GM12891 (cell line): Measurements from ENCODE around the gene TMED7. TPM values are rescaled to one million over a fixed set of nuclear protein-coding genes. Genes with fewer than 3 reads are reported as not detected.
"Not testable (repeated sequence)": the region's sequence is repeated elsewhere in the genome, so short reads cannot be mapped to it uniquely, and the experiment has no call there.

Source experiments
- DNase-seq: peaks from one replicate; pipeline ENCODE4 v3.0.0; 2011; ENCODE audit warnings: low spot score; ENCODE audit not compliant: insufficient read length
- FAIRE-seq: peaks from 2 replicates; lab custom pipeline; 2011; peaks lifted over from hg19 to GRCh38; lab: Jason Lieb, UNC
- PAX5 ChIP-seq: IDR thresholded peaks from 2 replicates; pipeline ENCODE4 v1.6.1; 2011; ENCODE audit warnings: low read length, moderate library complexity, mild to moderate bottlenecking; ENCODE audit not compliant: insufficient read depth, severe bottlenecking
- POLR2A ChIP-seq: IDR thresholded peaks from 2 replicates; pipeline ENCODE4 v1.6.1; 2011; ENCODE audit warnings: low read depth, low read length, control low read depth
- POLR2AphosphoS5 ChIP-seq: IDR thresholded peaks from 2 replicates; pipeline ENCODE4 v1.6.1; 2011; ENCODE audit warnings: low read depth, low read length, control low read depth
- POU2F2 ChIP-seq: IDR thresholded peaks from 2 replicates; pipeline ENCODE4 v1.6.1; 2011; ENCODE audit warnings: low read depth, mild to moderate bottlenecking, control low read depth, low read length, moderate library complexity
- SPI1 ChIP-seq: IDR thresholded peaks from 2 replicates; pipeline ENCODE4 v1.6.1; 2011; ENCODE audit warnings: low read depth, low read length, control low read depth
- TAF1 ChIP-seq: IDR thresholded peaks from 2 replicates; pipeline ENCODE4 v1.6.1; 2011; ENCODE audit warnings: low read depth, low read length, control low read depth
- polyA plus RNA-seq: library from polyadenylated mRNA; unstranded; fragments of >200 nt; gene quantifications from one replicate; pipeline ENCODE4 v1.2.1, GENCODE V29; 2012; ENCODE audit warnings: low read depth, missing spikeins, inconsistent platforms; ENCODE audit not compliant: missing spikeins

TMED7 gene
- 10.8 TPM for polyA plus RNA-seq

DNA sequence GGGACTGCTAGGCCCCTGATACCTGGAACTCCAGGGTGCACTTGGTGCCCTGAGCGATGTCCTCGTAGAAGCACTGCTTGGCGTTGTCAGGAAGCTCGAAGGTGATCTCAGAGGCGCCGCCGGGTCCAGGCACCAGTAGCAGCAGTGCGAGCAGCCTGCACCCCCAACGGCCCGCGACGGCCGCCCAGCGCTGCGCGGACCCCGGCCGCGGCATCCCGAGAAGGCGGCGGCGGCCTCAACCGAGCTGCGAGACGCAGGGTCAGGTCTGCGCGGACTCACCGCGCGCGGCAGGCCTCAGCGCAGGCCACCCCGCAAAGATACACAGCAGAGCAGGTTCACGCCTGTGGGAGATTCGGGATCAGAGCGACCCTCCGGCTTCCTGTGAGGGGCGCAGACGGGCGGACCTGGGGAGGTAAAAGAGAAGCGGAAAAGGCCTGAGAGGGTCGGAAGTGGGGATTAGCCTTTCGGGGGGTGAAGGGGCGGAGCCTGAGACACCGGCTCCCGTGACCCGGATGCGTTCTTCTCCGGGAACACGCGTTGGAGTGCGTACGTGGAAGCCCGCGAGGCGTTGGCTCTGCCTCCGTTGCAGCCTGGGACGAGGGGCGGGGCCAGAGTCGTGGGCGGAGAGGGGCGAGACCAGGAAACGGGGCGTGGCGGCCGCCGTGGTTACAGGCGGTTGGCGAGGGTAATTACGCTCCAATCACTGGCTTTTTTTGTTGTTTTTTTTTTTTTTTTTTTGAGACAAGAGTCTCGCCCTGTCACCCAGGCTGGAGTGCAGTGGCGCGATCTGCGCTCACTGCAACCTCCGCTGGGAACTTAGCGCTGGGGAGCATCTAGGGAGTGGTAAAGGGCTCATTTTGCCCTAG is at the start of gene TMED7:
TMED7 (minus strand) TSS at position 458 of the 866 bp plus-strand sequence; CDS start at position 214, 244 bp downstream.
- FAIRE-seq (peak; percentile 97), DNase-seq (peak; percentile 73)
- TF ChIP-seq SPI1 (peak; percentile 37; the same call in 1 of the 2 replicates), PAX5 (no peak), TAF1 (peak; percentile 34; the same call in 1 of the 2 replicates), POLR2AphosphoS5 (peak; percentile 80), POU2F2 (no peak), POLR2A (peak; percentile 88)

DNA sequence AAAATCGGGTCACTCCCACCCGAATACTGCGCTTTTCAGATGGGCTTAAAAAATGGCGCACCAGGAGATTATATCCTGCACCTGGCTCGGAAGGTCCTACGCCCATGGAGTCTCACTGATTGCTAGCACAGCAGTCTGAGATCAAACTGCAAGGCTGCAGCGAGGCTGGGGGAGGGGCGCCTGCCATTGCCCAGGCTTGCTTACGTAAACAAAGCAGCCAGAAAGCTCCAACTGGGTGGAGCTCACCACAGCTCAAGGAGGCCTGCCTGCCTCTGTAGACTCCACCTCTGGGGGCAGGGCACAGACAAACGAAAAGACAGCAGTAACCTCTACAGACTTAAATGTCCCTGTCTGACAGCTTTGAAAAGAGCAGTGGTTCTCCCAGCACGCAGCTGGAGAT is 48.9 kb upstream of the TMED7 start:
- not testable (repeated sequence) for DNase-seq, FAIRE-seq

DNA sequence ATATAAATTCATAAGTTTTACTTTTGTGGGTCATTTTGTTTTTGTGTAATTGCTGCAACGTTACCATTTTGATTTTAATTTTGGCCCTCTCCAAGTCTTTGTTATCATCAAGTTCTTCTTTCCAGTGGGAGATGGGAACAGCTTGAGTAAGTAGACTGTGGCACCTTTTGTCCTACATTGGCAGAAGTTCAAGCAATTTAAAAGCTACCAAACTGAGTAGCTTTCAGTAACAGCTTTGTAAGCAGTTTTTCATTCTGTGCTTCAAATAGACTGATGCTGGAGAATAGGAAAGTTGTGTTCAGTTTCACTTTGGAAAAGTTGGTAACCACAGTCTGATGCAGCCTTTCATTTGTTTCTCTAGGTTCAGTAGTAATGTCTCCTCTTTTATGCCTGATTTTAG is 47.8 kb upstream of the TMED7 start:
- DNase-seq (no peak), FAIRE-seq (no peak)
- TF ChIP-seq PAX5 (no peak), POLR2A (no peak), POU2F2 (no peak), TAF1 (no peak), SPI1 (no peak), POLR2AphosphoS5 (no peak)

DNA sequence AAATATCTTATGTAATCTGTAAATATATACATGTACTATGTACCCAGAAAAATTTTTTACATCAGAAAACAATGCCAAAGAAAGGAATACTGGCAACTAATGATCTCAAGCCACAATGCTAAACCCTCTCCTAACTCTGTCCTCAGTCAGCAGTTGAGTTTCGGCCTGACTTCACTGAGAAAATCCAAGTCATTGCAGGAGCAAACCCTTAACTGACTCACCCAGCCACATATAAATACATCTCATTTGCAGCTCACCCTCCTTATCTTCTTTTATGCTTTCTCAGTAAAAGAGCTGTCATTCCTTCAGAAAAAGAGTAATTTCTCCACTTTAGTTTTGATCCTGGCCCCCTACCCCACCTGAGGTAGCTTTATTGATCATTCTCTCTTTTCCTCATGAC is 46.1 kb upstream of the TMED7 start:
- TF ChIP-seq SPI1, result no peak
- TF ChIP-seq POLR2A, result no peak
- TF ChIP-seq TAF1, result no peak
- no peak for TF ChIP-seq POU2F2
- TF ChIP-seq PAX5, result no peak
- no peak for TF ChIP-seq POLR2AphosphoS5
- DNase-seq (no peak), FAIRE-seq (no peak)

DNA sequence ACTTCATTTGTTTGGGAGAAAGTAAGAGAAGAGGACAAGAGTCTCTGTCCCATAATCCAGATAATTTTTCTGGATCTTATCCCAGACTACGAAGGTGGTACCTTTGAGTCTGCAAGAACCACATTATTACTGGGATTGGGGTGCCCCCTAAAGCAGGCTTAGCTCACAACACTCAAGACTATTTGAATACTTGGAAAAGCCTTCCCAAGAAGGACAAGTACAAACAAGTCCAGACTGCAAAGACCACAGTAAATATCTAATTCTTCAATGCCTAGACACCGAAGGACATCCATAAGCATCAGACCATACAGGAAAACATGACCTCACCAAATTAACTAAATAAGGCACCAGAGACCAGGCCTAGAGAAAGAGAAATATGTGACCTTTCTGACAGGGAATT is 40.2 kb upstream of the TMED7 start:
- FAIRE-seq, result no peak
- TF ChIP-seq PAX5 (no peak), TAF1 (no peak), POLR2AphosphoS5 (no peak), POLR2A (no peak), POU2F2 (no peak)
- DNase-seq, result no peak

DNA sequence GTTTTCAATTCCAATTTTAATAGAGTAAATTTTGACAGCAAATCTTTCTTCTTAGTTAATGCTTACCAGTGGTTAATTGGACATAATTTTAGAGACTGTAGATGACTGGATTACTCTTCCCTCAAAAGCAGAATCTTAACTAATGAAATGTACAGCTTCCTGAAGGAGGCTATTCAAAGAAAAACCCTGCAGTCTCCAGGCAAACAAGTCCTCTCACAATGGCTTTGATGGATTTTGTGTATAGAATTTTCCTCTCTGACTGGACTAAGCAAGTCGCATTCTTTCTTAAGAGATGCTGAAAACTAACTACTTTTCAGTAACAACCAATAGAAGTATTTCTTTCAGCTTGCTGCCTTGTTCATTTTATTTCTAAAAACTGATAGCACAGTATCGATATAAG is 35.7 kb upstream of the TMED7 start:
- TF ChIP-seq POLR2AphosphoS5, result no peak
- no peak for TF ChIP-seq PAX5
- no peak for TF ChIP-seq SPI1
- TF ChIP-seq TAF1, result no peak
- no peak for TF ChIP-seq POLR2A
- no peak for TF ChIP-seq POU2F2
- FAIRE-seq (no peak), DNase-seq (no peak)

DNA sequence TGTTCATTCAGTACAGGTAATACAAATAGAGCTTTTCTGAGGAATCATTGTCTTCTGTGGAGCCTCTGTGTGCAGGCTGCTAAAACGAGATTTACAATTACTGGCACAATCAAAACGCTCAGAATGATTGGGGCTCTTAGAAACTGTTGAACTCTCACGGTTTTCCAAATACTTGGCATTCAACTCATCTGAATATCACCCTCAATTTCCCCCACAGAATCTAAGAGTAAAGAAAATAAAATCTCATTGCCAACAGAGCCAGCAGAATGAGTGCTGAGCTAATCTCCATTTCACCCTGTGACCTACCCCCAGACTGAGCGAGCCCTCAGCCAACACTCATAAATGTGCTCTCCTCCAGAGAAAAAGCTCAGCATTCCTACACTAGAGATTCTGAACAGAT is 35.3 kb upstream of the TMED7 start:
- no peak for FAIRE-seq
- no peak for DNase-seq
- TF ChIP-seq PAX5, result no peak

DNA sequence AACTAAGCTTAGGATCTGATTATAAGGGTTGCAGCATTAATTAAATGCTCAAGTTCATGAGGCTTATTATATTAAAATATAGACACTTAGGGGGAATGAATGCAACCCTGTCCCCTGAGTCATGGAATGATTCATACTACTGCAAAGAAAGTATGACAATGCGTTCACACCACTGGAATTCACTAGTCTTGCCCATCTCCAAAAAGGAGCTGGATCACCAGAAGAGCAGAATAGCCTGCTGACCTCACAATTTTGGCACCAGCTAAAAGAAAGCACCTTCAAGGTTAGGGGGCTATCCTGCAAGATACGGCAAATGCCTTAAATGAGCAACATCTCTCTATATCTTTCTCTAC is 32.0 kb upstream of the TMED7 start:
- FAIRE-seq (no peak), DNase-seq (no peak)
- no peak for TF ChIP-seq POU2F2
- no peak for TF ChIP-seq PAX5
- TF ChIP-seq SPI1, result no peak

DNA sequence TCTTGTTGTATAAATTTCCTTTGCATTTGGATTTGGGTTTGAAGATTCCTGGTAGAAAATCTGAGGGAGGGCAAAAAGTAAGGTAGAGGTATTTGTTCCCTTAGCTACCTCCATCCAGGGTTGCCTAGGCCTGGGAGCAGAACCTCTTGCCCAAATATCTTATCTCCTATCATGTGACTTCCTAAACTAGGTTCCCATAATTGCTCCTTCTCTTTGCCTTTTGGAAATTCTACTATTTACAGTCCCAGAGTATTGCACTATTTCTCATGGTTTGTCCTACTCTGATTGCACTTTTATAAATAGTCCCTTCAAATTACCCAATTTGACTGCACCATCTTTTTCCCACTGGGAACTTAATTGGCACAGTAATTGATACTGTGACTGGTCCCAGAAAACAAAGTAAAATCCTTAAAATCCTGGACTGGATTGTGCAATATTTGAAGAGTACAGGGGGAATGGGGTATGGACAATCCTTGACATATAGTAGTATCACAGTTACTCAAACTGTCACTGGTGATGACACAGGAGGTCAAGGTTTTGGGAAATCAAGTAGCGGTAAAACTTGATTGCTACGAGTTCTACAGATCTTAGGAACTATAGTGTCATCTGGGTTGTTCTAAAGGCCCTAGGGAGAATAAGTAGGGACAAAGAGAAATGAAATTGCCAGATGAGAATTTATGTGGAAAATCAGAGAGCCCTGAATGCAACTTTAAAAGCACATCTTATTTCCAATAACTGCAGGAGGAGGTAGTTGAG is 31.5 kb upstream of the TMED7 start:
- DNase-seq, result no peak
- TF ChIP-seq TAF1 (no peak), PAX5 (no peak), POU2F2 (no peak), POLR2AphosphoS5 (no peak), SPI1 (no peak), POLR2A (no peak)
- FAIRE-seq, result no peak

DNA sequence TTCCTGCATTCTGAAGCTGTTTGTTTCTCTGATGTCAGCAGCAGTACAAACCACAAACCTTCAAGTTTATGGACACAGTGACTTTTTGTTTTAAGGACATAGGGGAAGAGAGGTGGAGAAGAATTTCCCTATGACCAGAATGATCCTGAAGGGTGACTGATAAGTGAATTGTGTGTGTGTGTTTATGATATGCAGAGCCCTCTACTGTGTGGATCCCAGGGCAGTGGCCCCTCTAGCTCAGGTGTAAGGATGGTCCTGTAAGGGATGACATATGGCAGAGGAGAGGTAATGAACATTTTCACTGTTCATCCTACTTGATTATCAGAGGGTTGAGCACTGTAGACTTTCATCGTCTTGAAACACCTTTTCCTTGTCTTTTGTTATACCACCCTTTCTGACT is 30.6 kb upstream of the TMED7 start:
- FAIRE-seq (no peak), DNase-seq (no peak)
- no peak for TF ChIP-seq POLR2AphosphoS5
- no peak for TF ChIP-seq POLR2A
- TF ChIP-seq POU2F2, result no peak
- TF ChIP-seq SPI1, result no peak
- no peak for TF ChIP-seq PAX5
- no peak for TF ChIP-seq TAF1
